ENCODE data around the gene HSPA5.
"Not testable (repeated sequence)": the region's sequence is repeated elsewhere in the genome, so short reads cannot be mapped to it uniquely, and the experiment has no call there.

DNA sequence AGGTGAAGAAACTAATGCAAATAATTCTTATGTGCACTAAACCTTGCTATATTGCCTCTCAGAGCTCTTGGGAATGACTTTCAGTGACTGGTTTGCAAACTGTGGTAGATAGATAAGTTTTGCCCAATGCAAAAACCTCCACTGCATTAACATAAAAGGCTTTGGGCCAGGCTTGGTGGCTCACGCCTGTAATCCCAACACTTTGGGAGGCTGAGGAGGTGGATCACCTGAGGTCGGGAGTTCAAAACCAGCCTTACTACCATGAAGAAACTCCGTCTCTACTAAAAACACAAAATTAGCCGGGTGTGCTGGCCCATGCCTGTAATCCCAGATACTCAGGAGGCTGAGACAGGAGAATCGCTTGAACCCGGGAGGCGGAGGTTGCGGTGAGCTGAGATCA lies 7.0 kb downstream of the HSPA5 start:
- TF ChIP-seq, protein P1, sequence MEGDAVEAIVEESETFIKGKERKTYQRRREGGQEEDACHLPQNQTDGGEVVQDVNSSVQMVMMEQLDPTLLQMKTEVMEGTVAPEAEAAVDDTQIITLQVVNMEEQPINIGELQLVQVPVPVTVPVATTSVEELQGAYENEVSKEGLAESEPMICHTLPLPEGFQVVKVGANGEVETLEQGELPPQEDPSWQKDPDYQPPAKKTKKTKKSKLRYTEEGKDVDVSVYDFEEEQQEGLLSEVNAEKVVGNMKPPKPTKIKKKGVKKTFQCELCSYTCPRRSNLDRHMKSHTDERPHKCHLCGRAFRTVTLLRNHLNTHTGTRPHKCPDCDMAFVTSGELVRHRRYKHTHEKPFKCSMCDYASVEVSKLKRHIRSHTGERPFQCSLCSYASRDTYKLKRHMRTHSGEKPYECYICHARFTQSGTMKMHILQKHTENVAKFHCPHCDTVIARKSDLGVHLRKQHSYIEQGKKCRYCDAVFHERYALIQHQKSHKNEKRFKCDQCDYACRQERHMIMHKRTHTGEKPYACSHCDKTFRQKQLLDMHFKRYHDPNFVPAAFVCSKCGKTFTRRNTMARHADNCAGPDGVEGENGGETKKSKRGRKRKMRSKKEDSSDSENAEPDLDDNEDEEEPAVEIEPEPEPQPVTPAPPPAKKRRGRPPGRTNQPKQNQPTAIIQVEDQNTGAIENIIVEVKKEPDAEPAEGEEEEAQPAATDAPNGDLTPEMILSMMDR (IDR thresholded peaks at IDR 0.05): not testable (repeated sequence)
- TF ChIP-seq POLR2A, POLR2AphosphoS5, EP300 (IDR thresholded peaks at IDR 0.05): not testable (repeated sequence)

All from sigmoid colon (tissue), 4 donors.